Skeletal muscle tissue (tissue), 4 donors: ENCODE data around the gene HBG2. TPM values are rescaled to one million over a fixed set of nuclear protein-coding genes. Genes with fewer than 3 reads are reported as not detected.

Experiments used
- H3K27ac ChIP-seq: one replicate; pipeline ENCODE4 v1.7.0; 2013; ENCODE audit warnings: mild to moderate bottlenecking, low read depth, low read length, inconsistent platforms
- H3K27me3 ChIP-seq, 3 donors: one replicate each; pipeline ENCODE4 v1.7.0; 2013; ENCODE audit warnings: low read length in 3 of 3; ENCODE audit not compliant: control insufficient read depth in 3 of 3, insufficient read depth in 3 of 3
- H3K36me3 ChIP-seq, 3 donors: one replicate each; pipeline ENCODE4 v1.7.0; 2013; ENCODE audit warnings: low read length in 3 of 3; ENCODE audit not compliant: control insufficient read depth in 3 of 3, insufficient read depth in 3 of 3
- H3K4me1 ChIP-seq, 3 donors: one replicate each; pipeline ENCODE4 v1.7.0; 2013; ENCODE audit warnings: low read length in 3 of 3, mild to moderate bottlenecking in 3 of 3; ENCODE audit not compliant: control insufficient read depth in 3 of 3, insufficient read depth in 3 of 3
- H3K4me3 ChIP-seq, 3 donors: one replicate each; pipeline ENCODE4 v1.7.0; 2013; ENCODE audit warnings: low read length in 3 of 3
- H3K9ac ChIP-seq, 3 donors: one replicate each; pipeline ENCODE4 v1.7.0; 2013; ENCODE audit warnings: low read length in 3 of 3, mild to moderate bottlenecking in 3 of 3, moderate library complexity in 2 of 3, low read depth in 1 of 3
- H3K9me3 ChIP-seq, 3 donors: one replicate each; pipeline ENCODE4 v1.7.0; 2013; ENCODE audit warnings: low read length in 3 of 3; ENCODE audit not compliant: control insufficient read depth in 3 of 3
- total RNA-seq: library from RNA; depleted of rRNA; stranded (reverse); fragments of >200 nt; gene quantifications from one replicate; pipeline ENCODE4 v1.2.3, GENCODE V29; 2014
- donor health status: Osteomylitis.

HBG2 gene
- total RNA-seq, 1 donor from 2014 or later, result 17,934 TPM

- Histone ChIP-seq H3K4me1 (no peaks in the 10 kb centered on the region), H3K9ac (no peak overlapping the region), H3K9me3 (no peaks in the 10 kb centered on the region)
Measured at GRCh38 chr11:5232176-5232575, 22.4 kb downstream of the HBG2 start.

GRCh38 chr11:5231111-5231510 is 23.5 kb downstream of the HBG2 start:
- no peak overlapping the region for H3K4me3 ChIP-seq
- no peaks in the 10 kb centered on the region for H3K27me3 ChIP-seq

More at GRCh38 chr11:5232176-5232575, 22.4 kb downstream of the HBG2 start:
- H3K27ac ChIP-seq, result no peak overlapping the region
- no peaks in the 10 kb centered on the region for H3K27me3 ChIP-seq
- no peak overlapping the region for H3K4me3 ChIP-seq
- H3K36me3 ChIP-seq, result no peaks in the 10 kb centered on the region

GRCh38 chr11:5230266-5230665 is 24.3 kb downstream of the HBG2 start:
- no peaks in the 10 kb centered on the region for H3K27me3 ChIP-seq
- no peaks in the 10 kb centered on the region for H3K36me3 ChIP-seq
- H3K4me3 ChIP-seq, result no peak overlapping the region
- no peak overlapping the region for H3K27ac ChIP-seq
- no peaks in the 10 kb centered on the region for H3K9me3 ChIP-seq
- H3K9ac ChIP-seq, result no peak overlapping the region
- H3K4me1 ChIP-seq, result no peaks in the 10 kb centered on the region

More at GRCh38 chr11:5231111-5231510, 23.5 kb downstream of the HBG2 start:
- Histone ChIP-seq H3K4me1 (no peaks in the 10 kb centered on the region), H3K27ac (no peak overlapping the region), H3K9ac (no peak overlapping the region), H3K36me3 (no peaks in the 10 kb centered on the region), H3K9me3 (no peaks in the 10 kb centered on the region)

- no peak overlapping the region for H3K4me3 ChIP-seq
- H3K36me3 ChIP-seq, result no peaks in the 10 kb centered on the region
- no peak overlapping the region for H3K9ac ChIP-seq
- H3K27ac ChIP-seq, result no peak overlapping the region
- no peaks in the 10 kb centered on the region for H3K9me3 ChIP-seq
- no peaks in the 10 kb centered on the region for H3K27me3 ChIP-seq
- H3K4me1 ChIP-seq, result no peaks in the 10 kb centered on the region
Measured at GRCh38 chr11:5229796-5230195, 24.8 kb downstream of the HBG2 start.

GRCh38 chr11:5229356-5229755 is 25.2 kb downstream of the HBG2 start:
- no peak overlapping the region for H3K9ac ChIP-seq
- H3K4me1 ChIP-seq, result no peaks in the 10 kb centered on the region
- no peak overlapping the region for H3K27ac ChIP-seq
- no peak overlapping the region for H3K4me3 ChIP-seq
- H3K36me3 ChIP-seq, result no peaks in the 10 kb centered on the region
- no peaks in the 10 kb centered on the region for H3K27me3 ChIP-seq
- H3K9me3 ChIP-seq, result no peaks in the 10 kb centered on the region

- Histone ChIP-seq H3K36me3 (no peaks in the 10 kb centered on the region), H3K4me3 (no peak overlapping the region), H3K9me3 (no peaks in the 10 kb centered on the region), H3K9ac (no peak overlapping the region), H3K27ac (no peak overlapping the region), H3K4me1 (no peaks in the 10 kb centered on the region), H3K27me3 (no peaks in the 10 kb centered on the region)
Measured at GRCh38 chr11:5228124-5228523, 26.5 kb downstream of the HBG2 start.

GRCh38 chr11:5227681-5228080 is 26.9 kb downstream of the HBG2 start:
- Histone ChIP-seq H3K4me3 (no peak overlapping the region), H3K27ac (no peak overlapping the region), H3K4me1 (no peaks in the 10 kb centered on the region), H3K9me3 (no peaks in the 10 kb centered on the region), H3K36me3 (no peaks in the 10 kb centered on the region), H3K9ac (no peak overlapping the region), H3K27me3 (no peaks in the 10 kb centered on the region)

GRCh38 chr11:5226732-5227310 is 27.8 kb downstream of the HBG2 start, which contains the start of gene HBB:
HBB (minus strand) TSS chr11:5227071; CDS start chr11:5227021, 50 bp downstream.
- Histone ChIP-seq H3K9ac (no peak within 1 kb of the TSS), H3K36me3 (no peaks in the 10 kb centered on the region), H3K27me3 (no peaks in the 10 kb centered on the region), H3K4me1 (no peaks in the 10 kb centered on the region), H3K27ac (no peak within 1 kb of the TSS), H3K4me3 (no peak within 1 kb of the TSS), H3K9me3 (no peaks in the 10 kb centered on the region)

GRCh38 chr11:5225480-5225871 is 29.1 kb downstream of the HBG2 start:
- no peak overlapping the region for H3K4me3 ChIP-seq
- H3K27me3 ChIP-seq, result no peaks in the 10 kb centered on the region
- no peaks in the 10 kb centered on the region for H3K36me3 ChIP-seq
- H3K9ac ChIP-seq, result no peak overlapping the region
- no peak overlapping the region for H3K27ac ChIP-seq
- H3K9me3 ChIP-seq, result no peaks in the 10 kb centered on the region
- no peaks in the 10 kb centered on the region for H3K4me1 ChIP-seq

- Histone ChIP-seq H3K27ac (no peak overlapping the region), H3K4me3 (no peak overlapping the region), H3K9ac (no peak overlapping the region), H3K36me3 (no peaks in the 10 kb centered on the region), H3K4me1 (no peaks in the 10 kb centered on the region), H3K9me3 (no peaks in the 10 kb centered on the region), H3K27me3 (no peaks in the 10 kb centered on the region)
Measured at GRCh38 chr11:5224538-5225479, 29.8 kb downstream of the HBG2 start.
